Activated CD4-positive, alpha-beta T cell treated with anti-CD3 and anti-CD28 coated beads, Interleukin-2, Interleukin-4, amounts not matched to agents 100 ng/mL and 50 ng/mL, durations not matched to agents 16 hours and 8 hours (primary cell): ENCODE data around the gene GPR15.

Experiments
- DNase-seq: peaks from one replicate; pipeline ENCODE4 v3.0.0-alpha.2; 2020; ENCODE audit warnings: low spot score

GPR15 gene

DNA sequence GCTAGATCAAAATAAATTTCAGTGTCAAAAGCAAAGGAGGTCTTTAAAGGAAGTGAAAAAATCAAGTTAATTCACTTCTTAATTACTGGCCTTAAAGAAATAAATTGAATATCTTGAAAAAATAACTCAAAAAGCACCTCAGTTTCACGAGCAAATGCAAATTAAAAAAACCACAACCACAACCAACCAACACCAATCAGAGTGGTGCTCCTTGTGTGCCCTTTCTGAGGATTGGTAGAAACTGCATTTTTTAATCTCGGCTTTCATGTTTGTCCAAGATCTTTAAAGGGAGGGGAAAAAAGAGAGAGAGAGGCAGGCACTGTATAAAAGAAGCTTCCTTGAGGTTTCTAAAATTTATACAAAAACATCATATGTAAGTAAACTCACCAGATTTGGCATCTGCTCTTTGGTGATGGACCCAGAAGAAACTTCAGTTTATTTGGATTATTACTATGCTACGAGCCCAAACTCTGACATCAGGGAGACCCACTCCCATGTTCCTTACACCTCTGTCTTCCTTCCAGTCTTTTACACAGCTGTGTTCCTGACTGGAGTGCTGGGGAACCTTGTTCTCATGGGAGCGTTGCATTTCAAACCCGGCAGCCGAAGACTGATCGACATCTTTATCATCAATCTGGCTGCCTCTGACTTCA lies at the start of gene GPR15:
Gene GPR15 (plus strand): TSS at position 357 of the 653 bp plus-strand sequence. CDS start 56 bp downstream, at position 413.
- DNase-seq, result no peak

GRCh38 chr3:98482717-98483482 lies 48.9 kb upstream of the GPR15 start:
- DNase-seq, result no peak

DNA sequence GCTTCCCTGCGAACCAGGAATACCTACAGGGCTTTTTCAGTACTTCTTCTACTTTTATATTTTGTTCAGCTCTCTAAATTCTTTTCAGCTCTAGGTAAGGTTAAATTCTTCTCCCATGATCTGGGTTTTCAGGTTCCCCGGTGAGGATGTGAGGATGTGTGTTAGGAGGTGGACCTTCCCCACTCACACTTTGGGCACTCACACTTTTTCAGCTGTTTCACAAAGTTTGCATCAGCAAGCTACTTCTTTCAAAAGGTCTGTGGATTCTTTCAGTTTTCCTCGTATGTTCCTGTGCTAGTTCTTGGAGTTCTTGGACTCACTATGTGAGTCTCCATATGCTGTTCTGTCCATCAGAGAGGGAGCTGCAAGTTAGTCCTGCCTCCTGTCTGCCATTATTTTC lies 48.2 kb upstream of the GPR15 start:
- DNase-seq, result no peak

GRCh38 chr3:98497381-98497780 lies 34.4 kb upstream of the GPR15 start, which contains the start of gene OR5K2:
TSS of gene OR5K2 (plus strand) at chr3:98497681. CDS start at chr3:98497681, 0 bp downstream.
- no peak for DNase-seq

DNA sequence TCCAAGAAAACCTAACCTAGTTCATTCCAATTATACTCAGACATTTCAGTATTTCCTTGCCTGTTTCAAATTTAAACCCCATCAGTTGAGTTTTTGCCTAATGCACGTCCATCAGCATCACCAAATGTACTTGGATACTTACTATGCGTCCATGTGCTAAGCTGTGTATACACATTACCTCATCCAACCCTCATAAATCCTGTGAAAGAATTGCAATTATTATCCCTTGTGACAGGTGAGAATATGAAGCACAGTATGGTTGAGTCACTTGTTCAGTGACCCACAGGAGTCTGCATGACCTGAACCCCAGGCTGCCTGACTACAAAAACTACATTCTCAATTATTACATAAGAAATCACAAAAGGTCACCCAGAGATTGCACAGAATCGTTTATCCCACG lies 31.8 kb upstream of the GPR15 start:
- DNase-seq, result no peak

- no peak for DNase-seq
Measured at GRCh38 chr3:98501270-98501669, 30.5 kb upstream of the GPR15 start.

- DNase-seq, result no peak
Measured at GRCh38 chr3:98501863-98502576, 29.8 kb upstream of the GPR15 start.

- DNase-seq, result no peak
Measured at GRCh38 chr3:98504539-98504938, 27.2 kb upstream of the GPR15 start.

GRCh38 chr3:98508582-98508981 lies 23.2 kb upstream of the GPR15 start:
- DNase-seq, result no peak

- no peak for DNase-seq
Measured at GRCh38 chr3:98512576-98512975, 19.2 kb upstream of the GPR15 start.

GRCh38 chr3:98513091-98513511 lies 18.7 kb upstream of the GPR15 start:
- DNase-seq, result no peak

DNA sequence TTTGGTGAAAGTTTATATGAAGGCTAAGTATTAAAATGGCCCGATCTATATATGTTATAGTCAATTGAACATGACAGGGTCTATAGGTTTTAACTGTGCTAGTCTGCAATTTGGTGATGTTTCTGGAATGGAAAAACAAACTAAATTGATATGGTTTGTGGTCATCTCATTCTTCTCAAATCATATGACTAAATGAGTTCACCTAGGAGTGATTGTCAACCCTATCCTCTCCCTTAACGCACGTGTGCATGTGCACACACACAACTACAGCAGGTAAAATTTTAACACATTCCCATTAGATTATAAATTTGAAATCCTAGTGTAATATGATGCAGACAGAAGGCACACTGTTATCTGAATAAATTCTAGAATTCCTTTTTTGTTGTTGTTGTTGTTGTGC lies 18.0 kb upstream of the GPR15 start:
- no peak for DNase-seq

GRCh38 chr3:98514948-98515347 lies 16.8 kb upstream of the GPR15 start:
- DNase-seq, result no peak

- no peak for DNase-seq
Measured at GRCh38 chr3:98518816-98519215, 13.0 kb upstream of the GPR15 start.

DNA sequence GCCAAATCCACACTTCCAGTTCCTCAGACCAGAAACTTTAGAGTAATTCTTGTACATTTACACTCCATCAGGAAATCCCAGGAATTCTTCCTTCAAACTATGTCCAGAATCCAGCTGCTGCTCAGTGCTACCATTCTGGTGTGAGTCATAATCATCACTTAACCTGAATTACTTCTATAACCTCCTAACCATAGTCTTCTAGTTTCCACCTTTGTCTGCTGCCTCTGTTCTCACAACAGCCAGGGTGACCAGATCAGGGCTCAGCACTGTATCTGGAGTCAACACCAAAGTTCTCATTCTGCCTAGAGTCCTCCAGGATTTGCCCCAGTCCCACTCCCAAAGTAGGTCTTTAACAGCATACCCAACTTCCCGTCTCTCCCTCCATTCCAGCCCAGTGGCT lies 12.4 kb upstream of the GPR15 start:
- no peak for DNase-seq

DNA sequence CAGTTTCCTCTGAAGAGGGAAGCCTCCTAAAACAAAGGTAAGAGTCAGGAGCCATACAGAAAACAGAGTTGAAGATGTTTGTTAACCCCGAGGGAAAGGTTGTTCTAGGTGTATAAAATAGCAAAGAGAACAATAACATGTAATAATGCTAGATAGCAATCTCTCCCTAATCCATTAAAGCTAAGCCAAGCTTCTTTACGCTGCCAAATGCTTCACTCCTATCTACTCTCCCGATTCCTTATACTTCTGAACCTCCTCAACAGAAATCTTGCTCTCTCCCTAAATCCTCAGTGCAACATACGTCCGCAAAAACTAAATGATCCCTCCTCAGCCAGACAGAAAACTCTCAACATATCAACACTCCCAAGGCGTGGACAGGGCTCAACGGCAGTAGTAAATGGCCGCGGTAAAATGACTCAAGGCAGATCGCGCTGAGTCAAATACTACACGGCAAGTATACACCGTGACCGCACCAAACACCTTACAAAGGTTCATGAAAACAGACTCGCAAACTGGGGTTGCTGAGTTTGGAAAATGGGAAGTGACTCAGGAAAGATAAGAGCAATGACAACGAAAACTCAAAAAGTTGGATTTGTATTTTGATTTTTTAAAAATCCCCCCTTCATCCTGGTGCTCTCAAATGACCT lies 9.8 kb upstream of the GPR15 start:
- DNase-seq, result peak; percentile 76

DNA sequence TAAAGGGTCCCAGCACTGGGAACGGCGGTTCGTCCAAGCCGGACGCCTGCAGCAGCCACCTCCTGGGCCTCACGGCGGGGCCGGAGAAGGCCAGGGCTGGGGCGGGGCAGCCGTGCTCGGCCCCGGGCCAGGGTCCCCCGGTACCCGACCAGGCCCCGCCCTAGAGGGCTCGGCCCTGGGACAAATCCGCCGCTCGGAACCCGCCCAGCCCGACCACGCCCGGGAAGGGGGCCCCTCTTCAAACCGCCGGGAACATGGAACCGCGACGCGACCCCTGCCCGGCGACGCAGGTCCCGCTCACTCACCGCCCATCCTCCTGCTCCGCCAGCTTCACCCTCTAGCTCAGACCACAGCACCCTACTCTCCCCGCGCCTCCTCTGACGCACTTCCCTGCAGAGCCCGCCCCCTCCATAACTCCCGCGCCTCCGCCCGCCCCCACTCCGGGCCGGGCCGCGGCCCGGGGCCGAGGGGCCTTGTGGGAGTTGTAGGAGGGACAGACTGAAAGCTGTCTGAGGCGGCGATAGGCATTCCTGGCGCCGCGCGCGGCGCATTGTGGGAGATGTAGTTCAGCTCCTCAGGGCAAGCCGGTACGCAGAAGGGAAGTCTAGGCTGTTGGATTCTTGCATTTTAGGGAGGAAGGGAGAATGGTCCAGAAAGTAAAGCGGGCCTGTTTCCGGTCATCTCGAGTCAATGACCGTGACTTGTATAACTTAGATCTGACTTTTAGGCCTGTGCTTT lies 9.1 kb upstream of the GPR15 start, which contains the start of gene CLDND1:
Gene CLDND1 (minus strand): TSS at position 359 of the 738 bp plus-strand sequence. CDS start 1,478 bp downstream, outside the sequence.
- DNase-seq, result peak; percentile 96

GRCh38 chr3:98525494-98525893 lies 6.3 kb upstream of the GPR15 start:
- DNase-seq, result peak; percentile 71

DNA sequence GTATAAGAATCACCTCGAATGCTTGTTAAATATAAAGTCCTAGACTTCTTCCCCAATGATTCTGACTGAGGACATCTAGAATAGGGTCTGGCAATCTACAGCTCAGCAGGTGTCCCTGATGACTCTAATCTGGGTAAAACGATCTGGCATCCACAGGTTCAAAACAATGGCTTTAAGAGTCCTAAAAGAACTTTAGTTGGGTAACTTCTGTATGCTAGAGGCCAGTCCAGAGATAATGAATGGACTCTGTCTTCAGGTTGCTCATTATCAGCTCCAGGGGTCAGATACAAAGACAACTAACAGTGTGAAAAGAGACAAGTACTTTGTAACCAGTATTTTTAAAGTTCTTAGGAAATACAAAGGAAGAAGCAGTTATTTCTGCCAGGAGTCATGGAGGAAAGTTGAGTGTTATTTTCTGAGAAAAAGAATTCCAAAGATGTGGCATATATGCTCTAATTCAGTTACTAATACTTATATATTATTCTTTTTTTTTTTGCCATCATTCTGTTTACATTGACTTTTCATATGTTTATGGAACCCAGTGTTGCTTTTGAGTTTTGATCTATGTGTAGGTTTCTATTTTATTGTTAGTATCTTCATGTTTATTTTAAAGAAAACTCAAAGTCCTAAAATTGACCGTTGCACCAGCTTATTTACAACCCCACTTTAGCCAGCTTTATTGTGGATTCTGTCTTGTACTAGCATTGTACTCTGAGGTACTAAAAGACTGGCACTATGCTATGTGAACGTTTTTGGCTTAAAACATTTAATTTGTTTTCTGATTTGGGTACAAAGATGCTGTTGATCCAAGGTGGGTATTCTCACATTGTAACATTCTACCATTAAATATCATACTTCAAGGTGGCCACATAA lies 3.1 kb upstream of the GPR15 start:
- no peak for DNase-seq

DNA sequence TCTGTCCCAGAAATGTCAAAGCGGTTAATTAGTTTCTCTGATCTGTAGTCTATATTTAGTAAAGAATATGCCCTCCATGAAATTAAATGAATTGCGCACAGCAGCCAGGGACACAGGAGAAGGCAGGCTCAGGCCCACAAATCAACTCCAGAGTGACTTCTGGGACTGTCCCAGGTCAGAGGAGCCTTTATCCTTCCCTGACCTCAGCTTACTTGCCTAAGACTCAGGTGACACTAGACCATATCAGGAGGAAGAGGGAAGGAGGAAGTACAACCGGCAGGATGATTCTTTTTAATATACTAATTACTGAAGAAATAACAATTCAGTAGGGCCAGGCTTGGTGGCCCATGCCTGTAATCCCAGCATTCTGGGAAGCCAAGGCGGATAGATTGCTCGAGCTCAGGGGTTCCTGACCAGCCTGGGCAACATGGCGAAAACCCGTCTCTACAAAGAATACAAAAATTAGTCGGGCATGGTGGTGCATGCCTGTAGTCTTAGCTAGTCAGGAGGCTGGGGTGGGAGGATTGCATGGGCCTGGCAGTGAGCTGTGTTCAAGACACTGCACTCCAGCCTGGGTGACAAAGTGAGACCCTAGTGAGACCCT lies 1.8 kb upstream of the GPR15 start:
- no peak for DNase-seq
